ENCODE results near the gene AGAP1.

- TF ChIP-seq CTCF (conservative IDR thresholded peaks at IDR 0.05; ENCODE audit: low read length) (no peak), EZH2phosphoT487 (IDR thresholded peaks at IDR 0.05; ENCODE audit: borderline replicate concordance, low read depth, low read length) (no peak)
These were observed 196.4 kb downstream of the AGAP1 start for GRCh38 chr2:235690082-235690808.

All from OCI-LY7 (cell line).